ENCODE data around the gene TBC1D10B.

Gene TBC1D10B

DNA sequence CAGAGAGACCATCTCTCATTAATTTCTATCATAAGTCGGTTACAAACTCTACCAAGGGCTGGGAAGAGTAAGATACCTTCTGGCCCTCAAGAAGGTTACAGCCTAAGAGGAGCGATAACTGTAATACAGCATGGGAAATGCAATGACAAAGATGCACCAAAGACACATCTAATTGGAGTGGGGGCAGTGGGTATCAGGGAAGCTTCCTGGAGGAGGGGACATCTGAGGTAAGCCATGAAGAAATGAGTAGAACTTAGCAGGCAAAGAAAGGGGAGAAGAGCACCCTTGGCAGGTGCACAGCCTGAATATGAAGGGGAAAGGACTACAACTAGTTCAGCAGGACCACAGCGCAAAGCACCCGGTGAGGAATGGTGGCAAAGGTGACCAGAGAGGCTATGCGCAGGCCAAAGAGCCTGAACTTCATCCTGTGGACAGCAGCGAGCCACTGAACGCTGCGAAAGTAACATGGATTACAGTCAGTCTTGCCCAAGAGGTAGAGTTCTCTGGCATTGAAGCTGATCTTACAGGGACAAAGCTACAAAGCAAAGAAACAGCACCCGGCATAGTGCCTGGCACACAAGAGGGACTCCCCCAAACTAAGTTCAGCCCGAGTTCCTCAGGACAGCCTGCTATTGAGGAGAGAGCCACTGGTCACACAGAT, 2.8 kb downstream of the TBC1D10B start:
- ChIA-PET CTCF (interaction anchor here (0.6 to 1.1 kb wide), 2 partner anchors 9 to 12 kb away, joined by 3 read pairs; no protein-coding TSS in a partner anchor), POLR2A (interaction anchor here (0.6 to 4.0 kb wide), 2 partner anchors 12 to 40 kb away, joined by 3 to 32 read pairs; partner anchors contain the start of genes CD2BP2 and ZNF771)
- Histone ChIP-seq H3K4me3 (ENCODE audit: low read depth, low read length) (peak overlapping the region; percentile 74), H3K9me3 (ENCODE audit: control insufficient read depth, insufficient read depth, low read depth, low read length) (no peaks in the 10 kb centered on the region), H3K4me1 (ENCODE audit: control insufficient read depth, insufficient read depth, low read length) (peaks cover 7% of the 10 kb centered on the region), H3K36me3 (ENCODE audit: control insufficient read depth in 2 of 2, insufficient read depth in 1 of 2, low read length in 2 of 2) (peaks cover 19 to 48% of the 10 kb centered on the region in 2 experiments; a peak in 2 of 3 replicates), H3K27ac (ENCODE audit: extremely low read depth, low read depth, low read length) (no peak overlapping the region; the same call in 1 of the 2 replicates)
- TF ChIP-seq ZNF280C (tag by site-specific recombination; IDR thresholded peaks at IDR 0.05) (no peak), ZBTB11 (tag by site-specific recombination; conservative IDR thresholded peaks at IDR 0.05; ENCODE audit: low read depth) (0 out of 2 replicates have a peak, but pooled peaks have one; percentile 26)

DNA sequence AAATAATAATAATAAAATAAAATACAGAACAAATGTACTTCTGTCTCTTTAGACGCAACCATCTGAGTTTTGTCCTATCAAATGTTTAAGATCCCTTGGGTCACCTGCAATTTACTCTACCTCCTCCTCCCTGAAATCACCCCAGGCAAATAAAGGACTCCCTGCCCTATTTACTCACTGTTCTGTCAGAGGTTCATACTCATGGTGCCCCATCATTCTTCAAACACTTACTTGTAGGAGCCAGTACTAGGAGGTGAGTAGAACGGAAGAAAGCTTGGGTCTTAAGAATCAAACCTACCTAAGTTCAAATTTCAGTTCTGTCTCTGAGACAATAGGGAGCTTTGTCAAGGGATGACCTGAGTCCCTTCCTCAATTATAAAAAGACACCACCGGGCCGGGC, 3.8 kb downstream of the TBC1D10B start:
- TF ChIP-seq, protein P1, sequence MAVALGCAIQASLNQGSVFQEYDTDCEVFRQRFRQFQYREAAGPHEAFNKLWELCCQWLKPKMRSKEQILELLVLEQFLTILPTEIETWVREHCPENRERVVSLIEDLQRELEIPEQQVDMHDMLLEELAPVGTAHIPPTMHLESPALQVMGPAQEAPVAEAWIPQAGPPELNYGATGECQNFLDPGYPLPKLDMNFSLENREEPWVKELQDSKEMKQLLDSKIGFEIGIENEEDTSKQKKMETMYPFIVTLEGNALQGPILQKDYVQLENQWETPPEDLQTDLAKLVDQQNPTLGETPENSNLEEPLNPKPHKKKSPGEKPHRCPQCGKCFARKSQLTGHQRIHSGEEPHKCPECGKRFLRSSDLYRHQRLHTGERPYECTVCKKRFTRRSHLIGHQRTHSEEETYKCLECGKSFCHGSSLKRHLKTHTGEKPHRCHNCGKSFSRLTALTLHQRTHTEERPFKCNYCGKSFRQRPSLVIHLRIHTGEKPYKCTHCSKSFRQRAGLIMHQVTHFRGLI (tag by site-specific recombination; IDR thresholded peaks at IDR 0.05) = no peak
- TF ChIP-seq ZNF426 (tag by site-specific recombination; IDR thresholded peaks at IDR 0.05) = no peak
- no peak for TF ChIP-seq ZSCAN30 (tag by site-specific recombination; IDR thresholded peaks at IDR 0.05)
- TF ChIP-seq ZNF354C (tag by site-specific recombination; IDR thresholded peaks at IDR 0.05; ENCODE audit: borderline replicate concordance, low read depth) = no peak
- TF ChIP-seq ZNF280C (tag by site-specific recombination; IDR thresholded peaks at IDR 0.05) = no peak
- TF ChIP-seq ZXDB (tag by site-specific recombination; IDR thresholded peaks at IDR 0.05) = no peak
- TF ChIP-seq ZNF239 (tag by site-specific recombination; IDR thresholded peaks at IDR 0.05) = no peak
- TF ChIP-seq, protein P2, sequence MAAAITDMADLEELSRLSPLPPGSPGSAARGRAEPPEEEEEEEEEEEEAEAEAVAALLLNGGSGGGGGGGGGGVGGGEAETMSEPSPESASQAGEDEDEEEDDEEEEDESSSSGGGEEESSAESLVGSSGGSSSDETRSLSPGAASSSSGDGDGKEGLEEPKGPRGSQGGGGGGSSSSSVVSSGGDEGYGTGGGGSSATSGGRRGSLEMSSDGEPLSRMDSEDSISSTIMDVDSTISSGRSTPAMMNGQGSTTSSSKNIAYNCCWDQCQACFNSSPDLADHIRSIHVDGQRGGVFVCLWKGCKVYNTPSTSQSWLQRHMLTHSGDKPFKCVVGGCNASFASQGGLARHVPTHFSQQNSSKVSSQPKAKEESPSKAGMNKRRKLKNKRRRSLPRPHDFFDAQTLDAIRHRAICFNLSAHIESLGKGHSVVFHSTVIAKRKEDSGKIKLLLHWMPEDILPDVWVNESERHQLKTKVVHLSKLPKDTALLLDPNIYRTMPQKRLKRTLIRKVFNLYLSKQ (tag by site-specific recombination; IDR thresholded peaks at IDR 0.05; ENCODE audit: borderline replicate concordance) = no peak
- no peak for TF ChIP-seq MYNN (tag by site-specific recombination; IDR thresholded peaks at IDR 0.05; ENCODE audit: borderline replicate concordance)
- TF ChIP-seq ZBTB1 (tag by site-specific recombination; IDR thresholded peaks at IDR 0.05) = no peak
- H3K9me3 ChIP-seq (ENCODE audit: control insufficient read depth, insufficient read depth, low read depth, low read length) = no peaks in the 10 kb centered on the region
- H3K4me1 ChIP-seq (ENCODE audit: control insufficient read depth, insufficient read depth, low read length) = peaks cover 2% of the 10 kb centered on the region
- no peak overlapping the region for H3K4me3 ChIP-seq (ENCODE audit: low read depth, low read length)
- peaks cover 21 to 52% of the 10 kb centered on the region in 2 experiments; a peak in 2 of 3 replicates for H3K36me3 ChIP-seq (ENCODE audit: control insufficient read depth in 2 of 2, insufficient read depth in 1 of 2, low read length in 2 of 2)
- ChIA-PET POLR2A (interaction anchor here (0.5 to 0.6 kb wide), 2 partner anchors 11 to 31 kb away, joined by 3 read pairs; partner anchors contain the start of gene CD2BP2), CTCF (interaction anchor here (0.6 to 3.1 kb wide), 2 partner anchors 11 to 42 kb away, joined by 3 to 16 read pairs; no protein-coding TSS in a partner anchor)
- H3K27ac ChIP-seq (ENCODE audit: extremely low read depth, low read depth, low read length) = no peak overlapping the region
